KOPT-K1 (cell line): ENCODE results near the gene BMP6.

ENCODE experiments used
- H3K27ac ChIP-seq: fragments of 200-600 bp; sonication (generic); 2 replicates; pipeline ENCODE4 v1.5.1; 2016; ENCODE audit warnings: antibody characterized with exemption, mild to moderate bottlenecking, low read depth, low read length; ENCODE audit not compliant: poor library complexity, severe bottlenecking
- H3K36me3 ChIP-seq: fragments of 200-600 bp; sonication (generic); 2 replicates; pipeline ENCODE4 v1.5.1; 2017; ENCODE audit warnings: antibody characterized with exemption, mild to moderate bottlenecking, low read length, moderate library complexity; ENCODE audit not compliant: insufficient read depth
- H3K9me3 ChIP-seq: fragments of 200-600 bp; sonication (generic); 2 replicates; pipeline ENCODE4 v1.5.1; 2017; ENCODE audit warnings: antibody characterized with exemption, low read length, mild to moderate bottlenecking; ENCODE audit not compliant: insufficient read depth, poor library complexity, severe bottlenecking

Gene BMP6

GRCh38 chr6:7749478-7749877 is 23.6 kb downstream of the BMP6 start:
- Histone ChIP-seq H3K27ac (no peak overlapping the region), H3K9me3 (no peaks in the 10 kb centered on the region), H3K36me3 (no peaks in the 10 kb centered on the region)

GRCh38 chr6:7750197-7750596 is 24.3 kb downstream of the BMP6 start:
- H3K27ac ChIP-seq: no peak overlapping the region
- no peaks in the 10 kb centered on the region for H3K9me3 ChIP-seq
- H3K36me3 ChIP-seq: no peaks in the 10 kb centered on the region

GRCh38 chr6:7758456-7758855 is 32.6 kb downstream of the BMP6 start:
- Histone ChIP-seq H3K9me3 (peaks cover 5% of the 10 kb centered on the region), H3K36me3 (no peaks in the 10 kb centered on the region), H3K27ac (no peak overlapping the region)

- H3K27ac ChIP-seq: no peak overlapping the region
- peaks cover 5% of the 10 kb centered on the region for H3K9me3 ChIP-seq
- no peaks in the 10 kb centered on the region for H3K36me3 ChIP-seq
Observed at GRCh38 chr6:7759320-7759719, 33.4 kb downstream of the BMP6 start.

- H3K9me3 ChIP-seq: peaks cover 5% of the 10 kb centered on the region
- no peak overlapping the region for H3K27ac ChIP-seq
- H3K36me3 ChIP-seq: no peaks in the 10 kb centered on the region
Observed at GRCh38 chr6:7761051-7761450, 35.2 kb downstream of the BMP6 start.

- Histone ChIP-seq H3K9me3 (no peaks in the 10 kb centered on the region), H3K27ac (no peak overlapping the region), H3K36me3 (no peaks in the 10 kb centered on the region)
Observed at GRCh38 chr6:7762760-7763159, 36.9 kb downstream of the BMP6 start.

GRCh38 chr6:7763881-7764280 is 38.0 kb downstream of the BMP6 start:
- Histone ChIP-seq H3K9me3 (no peaks in the 10 kb centered on the region), H3K36me3 (no peaks in the 10 kb centered on the region)

GRCh38 chr6:7765575-7766325 is 39.9 kb downstream of the BMP6 start:
- no peaks in the 10 kb centered on the region for H3K9me3 ChIP-seq
- no peak overlapping the region for H3K27ac ChIP-seq
- H3K36me3 ChIP-seq: no peaks in the 10 kb centered on the region

More at GRCh38 chr6:7763881-7764280, 38.0 kb downstream of the BMP6 start:
- H3K27ac ChIP-seq: no peak overlapping the region

GRCh38 chr6:7769702-7770101 is 43.8 kb downstream of the BMP6 start:
- Histone ChIP-seq H3K27ac (no peak overlapping the region), H3K9me3 (no peaks in the 10 kb centered on the region)

GRCh38 chr6:7770111-7770510 is 44.2 kb downstream of the BMP6 start:
- H3K9me3 ChIP-seq: no peaks in the 10 kb centered on the region
- no peak overlapping the region for H3K27ac ChIP-seq
- H3K36me3 ChIP-seq: no peaks in the 10 kb centered on the region

More at GRCh38 chr6:7769702-7770101, 43.8 kb downstream of the BMP6 start:
- no peaks in the 10 kb centered on the region for H3K36me3 ChIP-seq

- Histone ChIP-seq H3K36me3 (no peaks in the 10 kb centered on the region), H3K27ac (no peak overlapping the region), H3K9me3 (no peaks in the 10 kb centered on the region)
Observed at GRCh38 chr6:7770601-7771000, 44.7 kb downstream of the BMP6 start.

GRCh38 chr6:7773322-7773721 is 47.4 kb downstream of the BMP6 start:
- H3K36me3 ChIP-seq: no peaks in the 10 kb centered on the region
- no peak overlapping the region for H3K27ac ChIP-seq
- no peaks in the 10 kb centered on the region for H3K9me3 ChIP-seq

GRCh38 chr6:7773914-7774313 is 48.0 kb downstream of the BMP6 start:
- Histone ChIP-seq H3K9me3 (no peaks in the 10 kb centered on the region), H3K27ac (no peak overlapping the region), H3K36me3 (no peaks in the 10 kb centered on the region)

- Histone ChIP-seq H3K36me3 (no peaks in the 10 kb centered on the region), H3K27ac (no peak overlapping the region), H3K9me3 (no peaks in the 10 kb centered on the region)
Observed at GRCh38 chr6:7776509-7776908, 50.6 kb downstream of the BMP6 start.

- Histone ChIP-seq H3K9me3 (no peaks in the 10 kb centered on the region), H3K27ac (no peak overlapping the region)
Observed at GRCh38 chr6:7777074-7777473, 51.2 kb downstream of the BMP6 start.

GRCh38 chr6:7781240-7781639 is 55.3 kb downstream of the BMP6 start:
- H3K27ac ChIP-seq: no peak overlapping the region
- H3K36me3 ChIP-seq: no peaks in the 10 kb centered on the region
- no peaks in the 10 kb centered on the region for H3K9me3 ChIP-seq

More at GRCh38 chr6:7777074-7777473, 51.2 kb downstream of the BMP6 start:
- no peaks in the 10 kb centered on the region for H3K36me3 ChIP-seq
